HG02642 (cell line): ENCODE measurements around the gene CHPT1.

ENCODE experiments used
- ATAC-seq: cut with Tn5 transposase; IDR thresholded peaks from one replicate; pipeline ENCODE4 v1.9.1; 2021; ENCODE audit warnings: mild to moderate bottlenecking; ENCODE audit not compliant: unreplicated experiment, poor library complexity

Gene CHPT1

DNA sequence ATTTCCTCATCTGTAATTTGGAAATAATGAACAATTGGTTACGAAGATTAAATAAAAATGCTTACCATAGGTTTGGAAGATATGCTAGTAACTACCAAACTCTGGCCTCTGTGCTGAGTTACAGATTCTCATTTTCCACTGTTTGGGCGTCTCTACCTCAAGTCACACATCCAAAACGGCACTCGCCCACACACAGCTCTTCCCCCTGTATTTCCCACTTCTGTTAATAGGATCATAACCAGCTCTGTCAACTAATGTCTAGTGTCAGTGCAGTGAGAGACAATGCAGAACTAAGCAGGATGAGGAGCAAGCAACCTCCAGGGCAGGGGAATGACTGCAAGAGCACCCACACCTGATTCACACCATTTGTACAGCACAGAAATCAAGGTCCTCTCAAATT is 52.7 kb downstream of the CHPT1 start:
- no peak for ATAC-seq

GRCh38 chr12:101759396-101760047 is 62.1 kb downstream of the CHPT1 start:
- ATAC-seq = no peak

DNA sequence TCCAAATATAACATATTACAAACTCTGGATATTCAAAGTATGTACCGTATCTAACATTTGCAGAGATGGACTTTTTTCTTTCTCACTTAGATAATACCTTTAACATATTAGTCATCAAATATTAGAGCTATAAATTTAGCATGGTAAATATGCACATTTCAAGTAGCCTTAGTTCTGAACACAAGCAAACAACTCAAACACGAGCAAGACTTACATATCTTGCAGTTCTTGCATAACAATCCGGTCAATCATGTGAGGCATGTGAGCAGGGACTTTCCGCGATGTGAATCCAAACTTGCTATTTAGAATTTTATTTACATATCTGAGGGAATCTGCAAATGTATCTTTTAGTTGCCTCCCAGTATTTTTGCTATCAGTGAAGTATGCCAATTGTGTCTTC is 63.9 kb downstream of the CHPT1 start:
- ATAC-seq = no peak

DNA sequence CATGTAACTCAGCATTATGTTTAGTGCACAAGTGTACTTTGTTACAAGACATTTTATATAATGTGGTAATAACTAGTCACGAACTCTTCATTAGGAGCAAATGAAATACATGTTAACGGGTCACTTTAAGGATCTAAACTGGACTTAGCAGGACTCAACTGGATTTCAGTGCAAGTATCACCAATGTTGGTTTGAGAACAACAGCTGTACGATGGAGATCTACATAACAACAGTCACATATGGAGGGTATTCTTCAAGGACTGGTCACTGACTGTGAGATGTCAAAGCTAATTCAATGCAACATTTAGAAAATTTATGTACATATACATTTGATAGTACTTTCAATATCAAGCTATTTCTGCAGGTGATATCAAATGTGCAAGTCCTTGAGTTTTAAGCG is 64.3 kb downstream of the CHPT1 start:
- ATAC-seq = no peak

- ATAC-seq = no peak
Measured at GRCh38 chr12:101763246-101763931, 65.9 kb downstream of the CHPT1 start.

DNA sequence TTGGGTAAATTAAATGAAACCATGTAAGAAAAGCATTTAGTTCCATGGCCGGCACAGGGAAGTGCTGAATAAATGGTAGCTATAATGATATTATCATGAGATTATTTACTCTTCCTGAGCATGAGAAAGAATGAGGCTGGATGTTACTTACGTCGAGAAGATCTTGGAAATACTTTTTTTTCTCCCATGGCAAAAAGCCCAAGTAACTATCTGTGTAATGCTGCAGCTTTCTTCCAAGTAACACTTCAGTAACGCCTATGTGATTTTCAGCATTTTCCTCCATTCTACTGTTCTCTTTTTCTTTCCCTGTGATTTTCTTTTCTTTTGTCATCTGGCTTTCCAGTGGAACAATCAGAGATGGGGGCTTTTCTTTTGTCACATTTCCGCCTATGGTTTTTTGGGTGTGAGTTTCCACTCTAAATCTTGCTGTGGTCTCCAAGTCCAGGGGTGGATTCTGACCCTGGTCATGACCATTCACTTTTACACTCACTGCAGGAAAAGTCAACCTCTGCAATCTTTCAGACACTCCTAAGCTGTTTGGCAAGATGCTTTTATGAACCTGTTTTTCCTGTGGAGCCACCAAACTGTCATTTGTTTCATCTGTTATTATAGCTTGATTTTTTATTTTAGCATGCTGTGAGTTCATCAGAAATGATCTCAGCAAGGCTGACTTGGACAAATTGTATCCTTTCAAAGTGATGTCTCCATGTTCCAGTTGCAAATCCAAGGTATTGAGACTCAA is 66.8 kb downstream of the CHPT1 start:
- ATAC-seq = no peak

- no peak for ATAC-seq
Measured at GRCh38 chr12:101767537-101767936, 70.1 kb downstream of the CHPT1 start.

- no peak for ATAC-seq
Measured at GRCh38 chr12:101768781-101769180, 71.3 kb downstream of the CHPT1 start.

DNA sequence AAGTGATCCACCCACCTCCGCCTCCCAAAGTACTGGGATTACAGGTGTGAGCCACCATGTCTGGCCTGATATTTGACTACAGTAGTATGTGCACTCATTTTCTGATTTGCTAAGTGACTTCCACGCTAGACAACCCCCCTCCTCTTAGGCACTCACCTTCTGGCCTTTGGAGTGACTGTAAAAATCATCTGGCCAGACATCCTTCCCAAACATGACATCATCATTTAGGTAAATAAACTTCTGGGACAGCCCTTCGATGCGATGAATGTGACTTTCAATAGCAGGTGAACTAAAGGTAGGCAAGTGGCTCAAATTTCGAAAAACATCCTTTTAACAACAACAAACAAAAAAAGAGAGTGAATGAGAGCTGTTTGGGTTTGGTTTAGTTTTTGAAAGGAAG is 72.4 kb downstream of the CHPT1 start:
- ATAC-seq = no peak

GRCh38 chr12:101772012-101772775 is 74.8 kb downstream of the CHPT1 start:
- no peak for ATAC-seq

DNA sequence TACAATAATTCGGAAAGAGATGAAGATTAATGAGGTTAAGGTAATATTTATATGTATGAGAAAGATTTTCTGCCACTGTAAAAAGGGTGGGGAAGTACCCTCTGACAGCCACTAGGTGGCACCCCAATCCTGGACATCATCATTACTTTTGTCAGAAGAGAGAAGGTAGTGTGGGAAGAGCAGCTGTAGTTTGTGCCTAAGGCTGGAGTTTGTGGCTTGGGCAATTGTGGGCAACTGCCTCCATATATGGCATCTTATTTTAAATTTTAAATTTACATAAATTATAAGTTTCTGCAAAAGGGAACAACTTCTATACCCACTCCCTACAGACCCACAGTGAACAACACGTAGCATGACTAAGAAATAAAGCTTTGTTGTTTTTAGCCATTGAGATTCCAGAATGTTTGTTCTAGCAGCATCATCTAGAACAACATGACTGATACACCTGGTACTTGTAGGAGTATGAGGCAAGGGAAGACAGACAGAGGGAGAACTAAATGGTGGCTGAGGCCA is 76.3 kb downstream of the CHPT1 start:
- ATAC-seq = peak; percentile 77

DNA sequence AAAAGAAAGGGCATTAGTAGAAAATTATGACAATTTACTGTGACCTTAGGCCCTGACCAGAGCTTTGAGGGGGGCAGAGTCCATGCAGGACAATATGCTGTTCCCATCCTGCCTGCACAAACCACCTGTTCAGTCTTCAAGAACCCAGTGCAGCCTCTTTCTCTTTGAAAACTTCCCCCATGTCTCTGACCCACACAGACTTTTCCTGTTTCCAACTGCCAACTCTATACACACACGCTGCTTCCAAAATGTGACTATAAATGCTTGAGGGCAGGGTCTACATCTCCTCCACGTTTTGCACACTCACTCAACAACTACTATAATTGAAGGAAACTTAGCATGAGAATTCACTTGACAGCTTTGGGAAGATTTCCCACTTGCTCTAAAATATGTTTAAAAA is 78.4 kb downstream of the CHPT1 start:
- ATAC-seq = no peak

DNA sequence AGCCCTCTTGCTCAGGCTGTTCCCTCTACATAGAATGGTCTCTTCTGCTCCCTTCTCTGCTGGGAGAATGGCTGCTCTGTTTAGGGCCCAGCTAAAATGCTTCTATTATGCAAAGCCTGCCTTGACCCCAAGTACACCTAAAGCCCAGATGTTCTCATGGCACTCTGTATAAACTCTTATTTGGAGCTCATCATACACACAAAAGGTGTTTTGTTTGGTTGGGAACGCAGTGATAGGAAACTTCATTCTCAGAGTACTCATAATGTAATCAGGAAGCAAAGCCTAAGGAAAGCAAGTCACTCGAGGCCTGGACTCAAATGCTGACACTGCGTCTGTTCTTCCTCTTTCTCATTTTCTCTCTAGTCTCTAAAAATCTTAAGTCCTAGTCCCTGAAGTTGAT is 80.0 kb downstream of the CHPT1 start:
- ATAC-seq = no peak

- ATAC-seq = no peak
Measured at GRCh38 chr12:101777978-101778377, 80.5 kb downstream of the CHPT1 start.
